Suprapubic skin (tissue), 3 donors: ENCODE measurements around the gene CHRM3.

Source experiments
- CTCF ChIP-seq, 2 donors: fragments of 200-600 bp in 1 of 2; fragments of 450-650 bp in 1 of 2; sonication (generic) in 1 of 2; IDR thresholded peaks; one replicate each; pipeline ENCODE4 v1.5.1; 2016 to 2019; ENCODE audit warnings: antibody characterized with exemption in 2 of 2, mild to moderate bottlenecking in 1 of 2, moderate library complexity in 1 of 2
- EP300 ChIP-seq: sonication (generic); formaldehyde crosslinking; IDR thresholded peaks from one replicate; pipeline ENCODE4 v1.6.1; 2017; ENCODE audit warnings: antibody characterized with exemption
- POLR2A ChIP-seq, 2 donors: fragments of 450-650 bp; IDR thresholded peaks; one replicate each; pipeline ENCODE4 v1.6.1; 2017; ENCODE audit warnings: antibody characterized with exemption in 2 of 2, mild to moderate bottlenecking in 2 of 2, moderate library complexity in 2 of 2

- TF ChIP-seq POLR2A (IDR thresholded peaks at IDR 0.05) (no peak), CTCF (IDR thresholded peaks at IDR 0.05) (no peak), EP300 (no peak)
These were observed 42.8 kb downstream of the CHRM3 start for GRCh38 chr1:239429163-239429562.
